Measurements from ENCODE around the gene ATG2B.
"Not testable (repeated sequence)": the region's sequence is repeated elsewhere in the genome, so short reads cannot be mapped to it uniquely, and the experiment has no call there.

The ATG2B gene

GRCh38 chr14:96352708-96353107 is 10.4 kb downstream of the ATG2B start:
- Histone ChIP-seq H3K4me1 (ENCODE audit: insufficient read depth, low read length, severe bottlenecking) (no peaks in the 10 kb centered on the region), H3K79me2 (ENCODE audit: insufficient read depth, low read length) (peaks cover 17% of the 10 kb centered on the region), H3K4me3 (ENCODE audit: low read depth, low read length, poor library complexity, severe bottlenecking) (no peak overlapping the region), H3K9ac (ENCODE audit: low read length) (no peak overlapping the region), H3K27me3 (ENCODE audit: insufficient read depth, low read length) (no peaks in the 10 kb centered on the region), H2AFZ (ENCODE audit: low read length) (no peak overlapping the region), H3F3A (ENCODE audit: insufficient read depth, low read length) (no peaks in the 10 kb centered on the region), H3K36me3 (ENCODE audit: insufficient read depth, low read length) (peaks cover 15% of the 10 kb centered on the region), H3K9me3 (ENCODE audit: low read length) (no peaks in the 10 kb centered on the region), H3K4me2 (ENCODE audit: low read length) (no peak overlapping the region), H4K20me1 (ENCODE audit: insufficient read depth, low read length) (no peaks in the 10 kb centered on the region), H3K9me2 (ENCODE audit: low read depth, low read length) (no peaks in the 10 kb centered on the region), H3K27ac (ENCODE audit: low read depth, low read length, poor library complexity, severe bottlenecking) (no peak overlapping the region)
- no peak for TF ChIP-seq EZH2 (IDR thresholded peaks at IDR 0.05; ENCODE audit: borderline replicate concordance, low read length)
- TF ChIP-seq, protein P1, sequence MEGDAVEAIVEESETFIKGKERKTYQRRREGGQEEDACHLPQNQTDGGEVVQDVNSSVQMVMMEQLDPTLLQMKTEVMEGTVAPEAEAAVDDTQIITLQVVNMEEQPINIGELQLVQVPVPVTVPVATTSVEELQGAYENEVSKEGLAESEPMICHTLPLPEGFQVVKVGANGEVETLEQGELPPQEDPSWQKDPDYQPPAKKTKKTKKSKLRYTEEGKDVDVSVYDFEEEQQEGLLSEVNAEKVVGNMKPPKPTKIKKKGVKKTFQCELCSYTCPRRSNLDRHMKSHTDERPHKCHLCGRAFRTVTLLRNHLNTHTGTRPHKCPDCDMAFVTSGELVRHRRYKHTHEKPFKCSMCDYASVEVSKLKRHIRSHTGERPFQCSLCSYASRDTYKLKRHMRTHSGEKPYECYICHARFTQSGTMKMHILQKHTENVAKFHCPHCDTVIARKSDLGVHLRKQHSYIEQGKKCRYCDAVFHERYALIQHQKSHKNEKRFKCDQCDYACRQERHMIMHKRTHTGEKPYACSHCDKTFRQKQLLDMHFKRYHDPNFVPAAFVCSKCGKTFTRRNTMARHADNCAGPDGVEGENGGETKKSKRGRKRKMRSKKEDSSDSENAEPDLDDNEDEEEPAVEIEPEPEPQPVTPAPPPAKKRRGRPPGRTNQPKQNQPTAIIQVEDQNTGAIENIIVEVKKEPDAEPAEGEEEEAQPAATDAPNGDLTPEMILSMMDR (IDR thresholded peaks at IDR 0.05; ENCODE audit: low read length), result no peak

DNA sequence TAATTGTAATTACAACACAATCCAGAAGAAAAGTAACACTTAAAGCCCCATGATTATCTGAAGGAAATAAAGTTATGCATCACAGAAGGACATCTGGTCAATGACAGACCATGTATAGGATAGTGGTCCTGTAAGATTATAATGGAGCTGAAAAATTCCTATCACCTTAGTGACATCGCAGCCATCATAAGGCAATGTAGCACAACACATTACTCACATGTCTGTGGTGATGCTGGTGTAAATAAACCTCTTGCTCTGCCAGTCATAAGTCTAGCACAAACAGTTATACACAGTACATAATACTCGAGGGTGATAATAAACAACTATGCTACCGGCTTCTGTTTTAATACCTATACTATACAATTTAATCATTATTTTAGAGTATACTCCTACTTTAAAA is 11.2 kb downstream of the ATG2B start:
- no peaks in the 10 kb centered on the region for H3K4me1 ChIP-seq (ENCODE audit: insufficient read depth, low read length, severe bottlenecking)
- peaks cover 16% of the 10 kb centered on the region for H3K79me2 ChIP-seq (ENCODE audit: insufficient read depth, low read length)
- H4K20me1 ChIP-seq (ENCODE audit: insufficient read depth, low read length), result no peaks in the 10 kb centered on the region
- no peak overlapping the region for H3K9ac ChIP-seq (ENCODE audit: low read length)
- TF ChIP-seq, protein P1 (IDR thresholded peaks at IDR 0.05; ENCODE audit: low read length), result no peak
- no peak overlapping the region for H3K4me3 ChIP-seq (ENCODE audit: low read depth, low read length, poor library complexity, severe bottlenecking)
- no peak overlapping the region for H3K4me2 ChIP-seq (ENCODE audit: low read length)
- H3F3A ChIP-seq (ENCODE audit: insufficient read depth, low read length), result no peaks in the 10 kb centered on the region
- no peaks in the 10 kb centered on the region for H3K27me3 ChIP-seq (ENCODE audit: insufficient read depth, low read length)
- no peaks in the 10 kb centered on the region for H3K9me2 ChIP-seq (ENCODE audit: low read depth, low read length)
- no peak overlapping the region for H2AFZ ChIP-seq (ENCODE audit: low read length)
- H3K27ac ChIP-seq (ENCODE audit: low read depth, low read length, poor library complexity, severe bottlenecking), result no peak overlapping the region
- H3K9me3 ChIP-seq (ENCODE audit: low read length), result no peaks in the 10 kb centered on the region
- H3K36me3 ChIP-seq (ENCODE audit: insufficient read depth, low read length), result peaks cover 14% of the 10 kb centered on the region

GRCh38 chr14:96349286-96350075 is 13.7 kb downstream of the ATG2B start:
- H2AFZ ChIP-seq (ENCODE audit: low read length), result no peak overlapping the region
- no peak overlapping the region for H3K4me3 ChIP-seq (ENCODE audit: low read depth, low read length, poor library complexity, severe bottlenecking)
- no peak overlapping the region for H3K4me2 ChIP-seq (ENCODE audit: low read length)
- H3K27ac ChIP-seq (ENCODE audit: low read depth, low read length, poor library complexity, severe bottlenecking), result no peak overlapping the region
- H3K79me2 ChIP-seq (ENCODE audit: insufficient read depth, low read length), result 0 out of 2 replicates have a peak, but pooled peaks cover 7% of the 10 kb centered on the region
- H3F3A ChIP-seq (ENCODE audit: insufficient read depth, low read length), result no peaks in the 10 kb centered on the region
- H3K4me1 ChIP-seq (ENCODE audit: insufficient read depth, low read length, severe bottlenecking), result no peaks in the 10 kb centered on the region
- no peaks in the 10 kb centered on the region for H3K9me2 ChIP-seq (ENCODE audit: low read depth, low read length)
- H3K9me3 ChIP-seq (ENCODE audit: low read length), result no peaks in the 10 kb centered on the region
- peaks cover 4% of the 10 kb centered on the region; the same call in 1 of the 2 replicates for H3K36me3 ChIP-seq (ENCODE audit: insufficient read depth, low read length)
- TF ChIP-seq, protein P1 (IDR thresholded peaks at IDR 0.05; ENCODE audit: low read length), result no peak
- TF ChIP-seq EZH2 (IDR thresholded peaks at IDR 0.05; ENCODE audit: borderline replicate concordance, low read length), result no peak
- no peaks in the 10 kb centered on the region for H3K27me3 ChIP-seq (ENCODE audit: insufficient read depth, low read length)
- H3K9ac ChIP-seq (ENCODE audit: low read length), result no peak overlapping the region
- no peaks in the 10 kb centered on the region for H4K20me1 ChIP-seq (ENCODE audit: insufficient read depth, low read length)

- not testable (repeated sequence) for H3F3A ChIP-seq (ENCODE audit: insufficient read depth, low read length); H3K9me2 ChIP-seq (ENCODE audit: low read depth, low read length); H3K9me3 ChIP-seq (ENCODE audit: low read length); H4K20me1 ChIP-seq (ENCODE audit: insufficient read depth, low read length); H3K9ac ChIP-seq (ENCODE audit: low read length); H3K79me2 ChIP-seq (ENCODE audit: insufficient read depth, low read length); H3K4me2 ChIP-seq (ENCODE audit: low read length); H3K27ac ChIP-seq (ENCODE audit: low read depth, low read length, poor library complexity, severe bottlenecking); H3K4me3 ChIP-seq (ENCODE audit: low read depth, low read length, poor library complexity, severe bottlenecking); H3K36me3 ChIP-seq (ENCODE audit: insufficient read depth, low read length); H2AFZ ChIP-seq (ENCODE audit: low read length); H3K27me3 ChIP-seq (ENCODE audit: insufficient read depth, low read length); H3K4me1 ChIP-seq (ENCODE audit: insufficient read depth, low read length, severe bottlenecking)
Observed at GRCh38 chr14:96347957-96348356, 15.2 kb downstream of the ATG2B start.

Data from OCI-LY1 (cell line).